ENCODE results near the gene HNRNPA1. TPM values are rescaled to one million over a fixed set of nuclear protein-coding genes. Genes with fewer than 3 reads are reported as not detected.
"Not testable (repeated sequence)": the region's sequence is repeated elsewhere in the genome, so short reads cannot be mapped to it uniquely, and the experiment has no call there.

Gene HNRNPA1
- polyA plus RNA-seq (2013, experiment 1 of 2; ENCODE audit: insufficient read length) = 1,366 TPM
- 1,300 TPM for polyA plus RNA-seq (2013, experiment 2 of 2; ENCODE audit: insufficient read length)

GRCh38 chr12:54280468-54281260 lies at the start of gene HNRNPA1:
TSS of gene HNRNPA1 (plus strand) at chr12:54280726. CDS start at chr12:54280808, 82 bp downstream.
- DNase-seq = peak; percentile 100

- not testable (repeated sequence) for DNase-seq
Measured at GRCh38 chr12:54231269-54231668, 49.3 kb upstream of the HNRNPA1 start.

GRCh38 chr12:54232790-54233189 lies 47.7 kb upstream of the HNRNPA1 start:
- peak; percentile 75 for DNase-seq

GRCh38 chr12:54238531-54238930 lies 42.0 kb upstream of the HNRNPA1 start:
- no peak for DNase-seq

- DNase-seq = no peak
Measured at GRCh38 chr12:54239620-54240019, 40.9 kb upstream of the HNRNPA1 start.

- no peak for DNase-seq
Measured at GRCh38 chr12:54240129-54240528, 40.4 kb upstream of the HNRNPA1 start.

- no peak for DNase-seq
Measured at GRCh38 chr12:54240971-54241588, 39.4 kb upstream of the HNRNPA1 start.

- DNase-seq = no peak
Measured at GRCh38 chr12:54246011-54246641, 34.4 kb upstream of the HNRNPA1 start.

- no peak for DNase-seq
Measured at GRCh38 chr12:54249489-54249888, 31.0 kb upstream of the HNRNPA1 start.

GRCh38 chr12:54251667-54252284 lies 28.8 kb upstream of the HNRNPA1 start:
- peak; percentile 58 for DNase-seq

GRCh38 chr12:54253240-54253639 lies 27.3 kb upstream of the HNRNPA1 start:
- no peak for DNase-seq

- no peak for DNase-seq
Measured at GRCh38 chr12:54257332-54257731, 23.2 kb upstream of the HNRNPA1 start.

GRCh38 chr12:54258201-54258681 lies 22.3 kb upstream of the HNRNPA1 start:
- peak; percentile 93 for DNase-seq

GRCh38 chr12:54259194-54260011 lies 21.1 kb upstream of the HNRNPA1 start:
- DNase-seq = peak; percentile 92

GRCh38 chr12:54261815-54262402 lies 18.6 kb upstream of the HNRNPA1 start:
- DNase-seq = peak; percentile 20

GRCh38 chr12:54262403-54262925 lies 18.1 kb upstream of the HNRNPA1 start:
- DNase-seq = peak; percentile 76

- DNase-seq = no peak
Measured at GRCh38 chr12:54265364-54265812, 15.1 kb upstream of the HNRNPA1 start.

- DNase-seq = no peak
Measured at GRCh38 chr12:54266852-54267251, 13.7 kb upstream of the HNRNPA1 start.

- DNase-seq = no peak
Measured at GRCh38 chr12:54270345-54270744, 10.2 kb upstream of the HNRNPA1 start.

- DNase-seq = no peak
Measured at GRCh38 chr12:54272214-54272613, 8.3 kb upstream of the HNRNPA1 start.

- peak; percentile 27 for DNase-seq
Measured at GRCh38 chr12:54273981-54274380, 6.5 kb upstream of the HNRNPA1 start.
